HG03575 (cell line): ENCODE results near the gene CASK.

Source experiments
- ATAC-seq: cut with Tn5 transposase; IDR thresholded peaks from one replicate; pipeline ENCODE4 v1.9.1; 2021; ENCODE audit not compliant: unreplicated experiment, insufficient number of reproducible peaks, low FRiP score; ENCODE audit errors: extremely low read depth

Gene CASK

DNA sequence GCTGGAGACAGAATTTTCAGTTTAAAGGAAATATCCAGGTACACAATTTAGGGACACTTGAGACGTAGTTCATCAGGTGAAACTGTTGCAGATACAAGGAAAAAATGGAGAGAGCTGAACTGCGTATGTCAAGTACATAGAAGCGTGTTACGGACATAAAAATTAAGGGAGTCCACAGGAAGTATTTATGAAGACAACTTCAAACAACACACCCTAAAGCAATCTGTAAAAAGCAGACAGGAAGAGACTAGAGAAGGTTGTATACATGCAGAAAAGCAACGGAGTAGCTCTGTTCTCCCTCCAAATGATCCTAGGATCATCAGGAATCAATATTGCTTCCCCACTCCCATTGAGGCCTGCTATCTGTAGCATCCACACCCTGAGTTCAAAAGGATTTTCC is 5.8 kb downstream of the CASK start:
- no peak for ATAC-seq

DNA sequence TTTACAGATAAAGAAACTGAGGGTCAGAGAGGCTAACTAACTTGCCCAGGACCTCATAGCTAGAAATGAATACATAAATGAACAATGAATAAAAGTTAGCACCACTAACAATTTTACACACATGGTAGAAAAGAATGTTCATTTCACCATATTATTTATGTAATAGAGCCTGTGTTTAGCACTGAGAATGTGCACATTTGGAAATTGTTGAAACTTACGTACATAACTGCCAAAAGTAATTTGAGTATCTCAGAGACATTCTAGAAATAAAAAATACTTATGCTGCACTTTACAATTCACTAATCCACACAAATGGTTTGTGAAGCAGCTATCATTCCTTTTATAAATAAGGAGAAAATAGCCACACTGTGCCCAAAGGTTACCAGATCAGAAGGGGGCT is 9.9 kb downstream of the CASK start:
- no peak for ATAC-seq

DNA sequence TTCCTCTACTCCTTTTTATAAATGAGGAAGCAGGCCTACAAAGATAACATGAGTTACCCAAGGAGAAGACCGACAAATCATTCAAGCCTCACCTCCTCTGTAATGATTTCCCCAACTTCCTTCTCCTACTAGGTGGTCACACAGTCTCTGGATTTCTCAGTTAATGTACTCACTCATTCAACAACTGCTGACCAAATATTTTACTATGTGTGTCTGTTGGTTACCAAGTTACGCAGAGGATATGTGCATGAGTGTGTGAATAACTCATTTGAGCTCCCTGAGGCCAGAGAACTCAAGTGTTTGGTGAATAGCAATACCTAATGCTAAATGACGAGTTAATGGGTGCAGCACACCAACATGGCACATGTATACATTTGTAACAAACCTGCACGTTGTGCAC is 10.4 kb downstream of the CASK start:
- no peak for ATAC-seq

DNA sequence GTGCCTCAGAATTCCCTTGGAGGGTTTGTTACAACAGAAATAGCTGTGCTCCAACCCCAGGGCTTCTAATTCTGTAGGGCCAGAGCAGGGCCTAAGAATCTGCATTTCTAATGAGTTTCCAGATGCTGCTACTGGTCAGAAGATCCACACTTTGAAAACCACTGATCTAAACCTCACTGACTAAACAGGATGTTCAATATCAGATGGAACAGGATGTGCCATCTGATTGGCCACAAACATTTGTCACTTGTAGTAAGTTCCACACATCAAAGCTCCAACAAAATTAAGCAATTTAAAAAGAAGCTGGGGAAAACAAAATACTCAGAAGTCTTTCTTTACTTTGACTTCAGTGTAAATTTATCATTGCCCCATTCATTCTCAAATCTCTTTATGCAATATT is 14.3 kb downstream of the CASK start:
- ATAC-seq = no peak

DNA sequence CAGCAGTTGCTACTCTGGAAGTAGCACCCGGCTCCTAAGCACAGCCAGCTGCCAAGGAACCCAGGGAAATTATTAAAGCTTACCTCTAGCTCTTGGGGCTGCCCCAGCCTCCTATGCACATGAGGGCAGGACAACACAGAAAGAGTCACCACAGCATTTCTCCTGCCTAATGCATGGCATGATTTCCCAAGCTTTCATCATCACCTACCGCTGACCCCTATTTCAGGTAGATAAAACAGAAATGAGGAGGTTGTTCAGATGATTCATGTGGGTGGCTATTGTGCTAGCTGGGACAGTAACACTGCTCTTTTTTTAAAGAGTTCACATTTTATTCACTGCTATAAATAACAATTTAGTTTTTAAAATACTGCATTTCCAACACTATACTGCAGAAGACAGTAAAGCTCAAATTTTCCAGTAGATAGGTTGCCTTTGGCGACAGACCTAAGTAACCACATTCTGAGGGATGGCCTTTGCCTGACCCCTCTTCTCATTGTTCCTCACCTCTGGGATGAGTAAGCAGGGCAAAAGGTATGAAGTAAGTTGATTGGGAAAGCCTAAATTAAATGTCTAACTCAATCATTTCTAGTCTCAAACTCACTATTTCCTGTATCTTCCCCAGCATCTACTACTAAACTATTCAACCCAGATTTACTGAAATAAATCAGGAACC is 16.7 kb downstream of the CASK start:
- ATAC-seq = no peak

DNA sequence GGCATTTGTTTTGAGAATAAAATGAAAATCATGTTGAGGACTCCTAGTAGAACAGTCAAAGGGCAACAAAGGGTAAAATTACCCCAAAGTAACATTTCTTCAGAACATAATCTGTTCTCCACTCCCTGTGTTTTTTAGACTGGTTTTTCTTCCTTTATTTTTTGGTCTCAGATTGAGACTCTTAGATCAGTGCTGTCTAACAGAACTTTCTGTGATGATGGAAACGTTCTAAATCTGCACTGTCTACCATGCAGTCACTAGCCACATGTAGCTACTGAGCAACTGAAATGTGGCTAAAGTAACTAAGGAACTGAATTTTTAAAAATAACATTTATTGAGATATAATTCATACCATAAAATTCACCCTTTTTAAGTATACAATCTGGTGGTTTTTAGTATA is 19.8 kb downstream of the CASK start:
- ATAC-seq = no peak

DNA sequence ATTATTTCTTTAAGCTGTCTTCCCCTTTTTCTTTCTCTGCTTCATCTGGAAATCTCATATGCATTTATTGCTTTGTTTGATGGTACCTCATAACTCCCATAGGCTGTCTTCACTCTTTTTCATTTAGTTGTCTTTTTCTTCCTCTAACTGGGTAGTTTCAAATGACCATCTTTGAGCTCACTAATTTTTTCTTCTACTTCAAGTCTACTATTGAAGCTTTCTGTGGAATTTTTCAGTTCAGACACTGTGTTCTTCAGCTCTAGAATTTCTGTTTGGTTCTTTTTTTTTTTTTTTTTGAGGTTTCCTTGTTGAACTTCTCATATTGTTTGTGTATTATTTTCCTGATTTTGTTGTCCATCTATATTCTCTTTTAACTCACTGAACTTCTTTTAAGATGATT is 23.0 kb downstream of the CASK start:
- ATAC-seq = no peak

DNA sequence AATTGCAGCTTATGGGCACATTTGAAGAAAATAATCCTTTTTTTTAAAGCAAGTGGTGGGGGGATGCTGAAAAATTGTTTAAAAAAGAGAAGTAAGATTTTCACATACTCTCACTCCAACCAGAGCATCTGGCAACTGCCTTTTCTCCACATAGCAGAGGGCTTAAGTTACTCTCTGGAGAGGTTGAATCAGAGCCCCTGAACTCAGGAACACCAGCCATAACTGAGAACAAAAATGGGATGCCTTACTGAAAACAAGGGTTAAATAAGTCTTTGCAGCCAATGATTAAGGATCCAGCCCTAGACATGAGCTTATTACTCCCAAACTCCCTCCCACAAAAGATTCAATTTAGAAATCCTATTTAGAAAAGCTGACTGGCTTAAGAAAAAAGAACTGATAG is 27.5 kb downstream of the CASK start:
- ATAC-seq = no peak

DNA sequence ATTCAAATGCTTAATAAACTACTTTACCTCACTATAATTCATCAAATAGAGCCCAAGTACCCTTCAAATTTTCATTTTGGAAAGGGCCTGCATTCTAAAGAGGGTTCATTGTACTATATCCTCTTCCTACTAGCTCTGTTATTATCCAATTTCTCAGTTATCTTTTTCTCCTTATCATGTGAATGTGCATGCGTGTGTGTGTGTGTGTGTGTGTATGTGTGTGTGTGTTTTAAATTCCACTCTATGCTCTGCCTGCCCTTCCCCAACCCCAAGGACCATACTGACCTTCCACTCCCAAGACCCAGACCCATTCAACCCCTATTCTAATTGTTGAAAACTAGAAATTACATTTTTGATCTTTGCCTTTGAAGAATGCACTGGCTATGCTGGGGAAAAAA is 33.3 kb downstream of the CASK start:
- ATAC-seq = no peak

DNA sequence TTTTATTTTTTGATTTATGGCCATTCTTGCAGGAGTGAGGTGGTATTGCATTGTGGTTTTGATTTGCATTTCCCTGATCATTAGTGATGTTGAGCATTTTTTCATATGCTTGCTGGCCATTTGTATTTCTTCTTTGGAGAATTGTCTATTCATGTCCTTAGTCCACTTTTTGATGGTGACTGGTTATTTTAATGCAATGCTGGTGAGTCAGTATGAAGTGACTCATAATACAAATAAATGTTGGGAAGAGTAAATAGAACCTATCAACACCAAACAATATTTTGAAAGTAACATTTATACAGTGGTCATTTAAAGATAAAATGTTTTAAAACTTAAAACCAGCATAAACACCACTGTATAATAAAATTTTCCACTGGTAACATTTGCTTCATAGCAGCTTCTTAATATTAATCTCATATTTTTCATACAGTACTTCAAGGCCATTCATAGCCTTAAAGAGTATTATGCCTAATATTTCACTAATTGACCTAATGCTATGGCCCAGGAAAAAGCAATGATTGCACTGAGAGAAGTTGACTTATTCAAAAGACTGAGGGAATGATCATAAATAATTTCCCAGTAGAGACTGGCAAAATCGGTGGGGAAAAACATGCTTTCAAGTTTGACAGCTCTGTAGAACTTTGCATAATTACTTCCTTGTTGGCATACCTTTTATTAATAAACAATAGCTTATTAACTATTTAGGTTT is 33.9 kb downstream of the CASK start:
- ATAC-seq = no peak

DNA sequence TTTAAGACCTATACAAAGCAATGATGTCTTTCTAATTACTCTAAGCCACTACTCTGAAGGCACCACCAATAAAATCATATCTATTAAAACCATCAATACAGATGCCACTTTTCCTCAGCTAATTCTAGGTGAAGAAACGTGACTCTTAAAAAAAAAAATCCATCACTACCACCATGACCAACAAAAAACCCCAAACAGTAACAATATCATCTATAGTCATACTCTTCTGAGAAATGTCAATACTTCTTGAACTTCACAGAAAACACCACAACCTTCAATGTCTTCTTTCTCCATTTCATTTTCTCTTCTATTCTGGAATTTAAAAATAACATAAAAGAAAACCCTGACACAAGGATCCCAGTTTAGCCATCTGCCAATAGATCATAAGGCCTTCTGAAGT is 35.7 kb downstream of the CASK start:
- no peak for ATAC-seq

DNA sequence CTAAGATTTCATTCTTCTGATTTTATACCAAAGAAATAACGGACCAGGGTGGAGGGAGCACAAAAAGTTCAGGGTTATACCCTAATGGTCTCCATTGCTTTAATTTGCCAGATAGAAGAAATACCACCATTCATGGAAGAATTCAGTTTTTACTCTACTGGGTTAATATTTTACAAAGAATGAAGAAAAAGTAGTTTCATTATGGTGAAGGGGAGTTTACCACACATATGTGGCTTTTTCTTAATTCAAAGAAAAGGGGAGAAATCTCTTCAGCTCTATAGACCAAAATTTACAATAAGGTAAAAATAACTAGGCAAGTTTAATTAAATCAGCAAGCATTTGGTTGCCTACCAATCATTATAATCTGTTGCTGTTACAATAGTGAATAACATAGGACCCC is 37.6 kb downstream of the CASK start:
- no peak for ATAC-seq

DNA sequence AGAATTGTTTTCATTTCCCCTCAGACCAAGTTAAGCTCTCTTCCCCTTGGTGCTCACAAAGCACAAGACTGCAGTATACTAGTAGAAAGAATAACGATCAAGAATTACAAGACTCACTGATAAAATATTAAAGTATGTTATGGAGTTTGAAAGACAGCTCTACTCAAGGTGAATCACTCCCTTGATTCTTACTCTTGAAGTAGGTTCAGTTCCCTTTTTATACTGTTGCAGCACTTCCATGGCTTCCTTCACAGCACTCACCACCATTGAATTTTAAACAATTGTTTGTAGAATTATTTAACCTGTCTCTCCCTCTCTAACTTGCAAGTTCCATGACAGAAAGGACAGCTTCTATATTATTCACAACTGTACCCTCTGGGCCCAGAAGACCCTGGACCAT is 42.2 kb downstream of the CASK start:
- no peak for ATAC-seq

DNA sequence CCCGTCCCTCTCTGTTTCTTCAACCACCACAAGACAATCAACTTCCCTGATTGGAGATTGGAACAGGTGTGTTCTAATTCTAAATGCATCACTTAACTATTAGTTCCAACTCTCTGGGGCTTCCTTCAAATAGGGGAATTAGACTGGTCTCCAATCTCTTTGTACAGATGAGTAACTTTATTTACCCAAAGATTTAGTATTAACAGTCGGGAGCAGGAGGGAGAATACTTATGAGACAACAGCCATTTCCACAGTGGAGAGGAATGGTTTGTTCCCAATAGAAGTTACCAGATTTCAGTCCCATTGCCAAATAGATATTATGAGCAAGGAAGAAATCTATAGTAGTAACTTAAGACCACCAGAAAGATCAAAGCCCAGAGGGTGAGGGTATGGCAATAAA is 46.2 kb downstream of the CASK start:
- ATAC-seq = no peak

DNA sequence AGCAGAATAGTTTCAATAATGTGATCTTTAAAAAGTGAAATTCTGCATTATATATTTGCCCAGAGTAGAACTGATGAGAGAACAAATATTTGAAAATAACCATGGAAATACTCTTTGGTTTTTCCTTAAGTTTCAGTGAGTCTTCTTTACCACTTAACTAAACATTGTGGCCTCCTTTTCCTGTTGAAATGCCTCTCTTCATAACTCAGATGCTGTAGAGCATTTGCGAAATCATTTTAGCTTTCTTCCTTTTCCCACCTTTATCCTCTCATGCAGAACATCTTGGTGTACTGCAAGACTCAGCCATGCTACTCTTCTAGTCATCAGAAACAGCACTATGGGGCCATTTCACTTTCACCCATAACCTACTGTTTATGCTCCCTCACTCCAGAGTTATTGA is 48.2 kb downstream of the CASK start:
- no peak for ATAC-seq

DNA sequence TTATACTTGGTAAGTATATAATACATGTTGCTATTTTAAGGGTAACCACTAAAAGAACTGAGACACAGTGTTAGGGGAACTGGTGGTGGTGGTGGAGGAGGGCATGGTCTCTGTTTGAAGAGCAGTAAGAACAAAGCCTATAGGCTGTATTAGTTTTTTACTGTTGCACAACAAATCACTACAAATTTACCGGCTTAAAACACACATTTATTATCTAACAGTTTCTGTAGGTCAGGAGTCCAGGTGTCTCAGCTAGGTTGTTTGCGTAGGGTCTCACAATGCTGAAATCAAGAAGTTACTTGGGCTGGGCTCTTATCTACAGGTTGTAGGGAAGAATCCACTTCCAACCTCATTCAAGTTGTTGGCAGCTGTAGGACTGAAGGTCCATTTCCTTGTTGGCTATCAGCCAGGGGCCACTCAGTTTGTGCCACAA is 52.6 kb downstream of the CASK start:
- no peak for ATAC-seq

DNA sequence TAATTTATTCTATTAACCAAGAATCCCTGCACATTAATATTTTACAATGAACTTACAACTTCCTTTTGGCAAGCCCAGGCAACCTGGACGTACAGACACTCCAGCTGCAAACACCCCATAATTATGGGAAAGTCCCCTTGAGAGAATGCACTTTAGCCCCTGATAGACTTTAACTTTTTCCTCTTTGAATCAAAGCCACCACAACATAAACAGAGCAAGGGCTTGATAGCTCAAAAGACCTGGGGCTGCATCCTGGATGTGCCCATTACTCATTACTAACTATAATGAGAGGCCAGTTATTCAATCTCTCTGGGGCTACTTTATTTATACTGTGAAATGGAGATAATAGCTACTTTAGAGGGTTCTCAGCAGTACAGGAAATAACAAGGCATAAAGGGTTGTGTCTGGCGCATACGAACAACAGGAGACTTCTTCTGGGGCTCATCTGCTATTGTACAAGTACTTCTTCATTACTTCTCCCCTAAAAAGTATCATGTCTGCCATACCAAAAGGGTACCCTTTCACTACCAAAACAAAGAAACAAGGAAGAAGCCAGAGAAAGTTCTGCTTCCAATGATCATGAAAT is 54.9 kb downstream of the CASK start:
- ATAC-seq = no peak

DNA sequence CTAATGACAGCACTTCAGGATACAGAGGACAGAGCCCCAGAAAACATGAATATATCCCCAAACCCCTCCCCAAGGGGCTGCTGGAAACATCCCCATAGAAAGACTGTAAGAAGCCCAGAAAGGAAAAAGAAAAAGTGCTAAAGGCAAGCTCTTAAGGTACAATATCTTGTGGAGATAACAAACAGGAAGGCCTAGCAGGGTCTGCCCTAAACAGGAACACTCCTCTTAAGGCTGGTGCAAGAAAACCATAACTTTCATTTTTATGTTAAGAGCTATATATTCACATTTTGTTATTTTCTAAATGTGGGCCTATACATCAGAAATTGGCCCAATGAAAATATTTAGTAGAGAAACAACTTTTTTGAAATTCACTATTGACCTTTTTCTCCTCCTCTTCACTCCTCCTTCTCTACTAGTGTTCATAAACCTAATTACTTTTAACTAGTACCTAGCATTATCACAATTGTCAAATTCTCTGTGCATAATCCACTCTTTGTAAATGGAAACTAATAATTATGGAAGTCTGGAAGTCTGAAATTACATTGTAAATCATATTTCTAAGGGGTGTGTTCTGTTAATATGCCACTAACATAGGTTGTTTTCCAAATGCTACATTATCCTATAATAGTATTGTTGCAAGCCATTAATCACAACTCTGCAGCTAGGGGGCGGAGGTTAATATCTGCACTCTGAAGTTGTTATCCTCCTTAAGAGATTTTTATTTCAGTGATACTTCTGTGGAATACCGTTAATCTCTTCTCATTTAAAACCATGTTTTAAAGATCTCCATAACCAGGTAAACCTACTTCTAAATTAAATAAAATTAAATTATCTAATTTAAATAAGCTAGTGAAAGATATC is 59.8 kb downstream of the CASK start:
- no peak for ATAC-seq

DNA sequence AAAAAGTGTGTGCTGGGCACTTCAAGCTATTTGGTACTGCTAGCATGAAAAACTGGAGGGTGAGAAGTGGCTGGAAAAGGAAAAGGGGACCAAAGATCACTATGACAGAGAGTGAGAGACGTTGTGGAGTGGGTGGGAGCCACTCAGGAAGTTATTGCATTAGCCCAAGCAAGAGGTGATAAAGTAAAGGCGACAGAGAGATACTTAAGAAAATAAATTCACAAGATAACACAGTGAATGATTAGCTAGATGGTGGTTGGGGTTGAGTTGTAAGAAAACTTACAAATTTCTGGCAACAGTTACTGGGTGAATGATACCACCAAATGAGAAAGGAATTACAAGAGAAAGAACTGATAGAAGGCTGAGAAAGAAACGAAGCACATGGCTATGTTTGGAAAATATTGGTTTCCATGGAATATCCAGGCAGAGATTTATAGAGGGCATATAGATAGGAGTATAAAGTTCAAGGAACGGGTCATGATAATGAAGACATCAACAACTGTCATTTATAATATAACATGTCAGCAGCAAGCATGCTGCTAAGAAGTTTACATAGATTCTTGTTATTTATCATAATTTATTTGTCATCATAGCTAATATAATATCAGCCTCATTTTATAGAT is 60.7 kb downstream of the CASK start:
- no peak for ATAC-seq
